Duodenal mucosa (tissue), 2 donors: ENCODE data around the gene CALML6.

ENCODE experiments used
- H3K27ac ChIP-seq: one replicate; pipeline ENCODE4 v1.7.0; 2013; ENCODE audit warnings: low read depth, low read length
- H3K27me3 ChIP-seq, 2 donors: one replicate each; pipeline ENCODE4 v1.7.0; 2013; ENCODE audit warnings: low read length in 2 of 2, control low read depth in 1 of 2; ENCODE audit not compliant: insufficient read depth in 2 of 2, control insufficient read depth in 1 of 2
- H3K36me3 ChIP-seq, 2 donors: one replicate each; pipeline ENCODE4 v1.7.0; 2013; ENCODE audit warnings: low read length in 2 of 2, control low read depth in 1 of 2; ENCODE audit not compliant: insufficient read depth in 2 of 2, control insufficient read depth in 1 of 2
- H3K4me1 ChIP-seq, 2 donors: one replicate each; pipeline ENCODE4 v1.7.0; 2013; ENCODE audit warnings: low read length in 2 of 2, control low read depth in 1 of 2; ENCODE audit not compliant: insufficient read depth in 2 of 2, control insufficient read depth in 1 of 2
- H3K4me3 ChIP-seq, 2 donors: one replicate each; pipeline ENCODE4 v1.7.0; 2013; ENCODE audit warnings: low read length in 2 of 2, low read depth in 1 of 2
- H3K9ac ChIP-seq, 2 donors: one replicate each; pipeline ENCODE4 v1.7.0; 2013; ENCODE audit warnings: low read length in 2 of 2, low read depth in 1 of 2
- H3K9me3 ChIP-seq, 2 donors: one replicate each; pipeline ENCODE4 v1.7.0; 2013; ENCODE audit warnings: low read length in 2 of 2, control low read depth in 1 of 2; ENCODE audit not compliant: control insufficient read depth in 1 of 2

The CALML6 gene

GRCh38 chr1:1965546-1965945, 50.5 kb downstream of the CALML6 start:
- Histone ChIP-seq H3K27ac (no peak overlapping the region), H3K4me1 (no peaks in the 10 kb centered on the region), H3K9ac (no peak overlapping the region), H3K9me3 (no peaks in the 10 kb centered on the region), H3K27me3 (peaks cover 7 to 10% of the 10 kb centered on the region in 2 donors), H3K4me3 (no peak overlapping the region), H3K36me3 (no peaks in the 10 kb centered on the region)

- Histone ChIP-seq H3K4me1 (no peaks in the 10 kb centered on the region), H3K27ac (no peak overlapping the region), H3K27me3 (peaks cover 3 to 10% of the 10 kb centered on the region in 2 donors), H3K36me3 (no peaks in the 10 kb centered on the region), H3K9me3 (peaks cover 0 to 5% of the 10 kb centered on the region in 2 donors), H3K4me3 (no peak overlapping the region), H3K9ac (no peak overlapping the region)
Measured at GRCh38 chr1:1966071-1966740, 51.1 kb downstream of the CALML6 start.
